ENCODE data around the gene GRAP. TPM values are rescaled to one million over a fixed set of nuclear protein-coding genes. Genes with fewer than 3 reads are reported as not detected.

Gene GRAP
- total RNA-seq, 1 donor from 2014 or later: 1.6 TPM

DNA sequence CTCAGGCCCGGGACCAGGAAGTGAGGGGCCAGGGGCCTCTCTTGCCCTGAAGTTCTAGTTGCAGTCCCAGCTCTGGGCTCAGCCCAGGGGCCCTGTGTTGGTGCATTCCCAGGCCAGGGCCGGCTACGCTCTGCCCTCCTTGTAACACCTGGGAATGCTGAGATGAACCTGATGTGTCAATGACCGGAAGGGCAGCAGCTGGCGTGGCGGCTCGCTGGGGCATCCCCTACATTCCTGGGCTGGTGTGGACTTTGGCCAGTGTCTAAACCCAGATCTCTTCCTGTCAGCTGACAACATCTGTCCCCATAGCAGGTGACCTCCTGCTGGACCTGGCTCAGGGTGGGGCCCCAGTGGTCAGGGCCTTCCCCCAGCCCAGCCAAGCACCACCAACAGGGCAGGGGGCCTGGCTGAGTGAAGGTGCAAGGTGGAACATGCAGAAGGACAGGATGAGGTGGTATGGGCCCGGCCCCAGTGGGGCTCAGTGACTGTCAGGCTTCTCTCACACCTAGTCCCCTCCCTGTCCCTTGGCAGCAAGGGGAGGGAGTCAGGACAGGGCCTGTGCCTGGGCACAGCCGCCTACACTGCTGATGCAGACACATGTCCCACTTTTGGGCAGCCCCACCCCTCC, 58.1 kb downstream of the GRAP start:
- FAIRE-seq (no peak), DNase-seq (ENCODE audit: low spot score in 2 of 2) (no peak)

DNA sequence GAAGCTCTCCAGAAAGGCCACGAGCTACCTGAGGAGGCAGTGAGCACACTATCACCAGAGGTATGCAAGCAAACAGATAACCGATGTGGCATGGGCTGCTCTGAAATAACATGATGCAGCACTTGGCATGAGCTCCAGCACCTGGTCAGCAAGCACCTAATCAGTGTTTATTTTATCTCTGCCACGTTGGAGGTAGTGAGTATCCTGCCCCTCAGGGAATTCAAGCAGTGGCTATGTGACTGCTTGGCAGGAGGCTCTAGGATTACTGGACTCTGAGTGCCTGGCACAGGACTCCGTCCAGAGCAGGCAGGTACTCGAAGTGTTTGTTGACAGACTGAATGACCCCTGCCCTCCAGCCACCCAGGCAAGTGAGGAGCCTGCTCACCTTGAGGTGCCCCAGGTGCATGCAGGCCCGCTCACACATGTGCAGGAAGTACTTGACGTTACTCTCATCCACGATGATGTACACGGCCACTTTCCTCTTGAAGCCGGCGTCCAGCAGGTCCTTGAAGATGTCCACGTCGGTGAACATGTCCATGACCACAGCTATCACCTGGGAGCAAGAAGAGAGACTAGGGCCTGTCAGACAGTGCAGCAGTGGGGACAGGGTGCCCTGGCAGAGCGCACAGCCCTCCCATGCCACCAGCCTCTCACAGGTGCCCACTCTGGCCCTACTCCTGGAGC, 58.8 kb downstream of the GRAP start:
- FAIRE-seq: no peak

DNA sequence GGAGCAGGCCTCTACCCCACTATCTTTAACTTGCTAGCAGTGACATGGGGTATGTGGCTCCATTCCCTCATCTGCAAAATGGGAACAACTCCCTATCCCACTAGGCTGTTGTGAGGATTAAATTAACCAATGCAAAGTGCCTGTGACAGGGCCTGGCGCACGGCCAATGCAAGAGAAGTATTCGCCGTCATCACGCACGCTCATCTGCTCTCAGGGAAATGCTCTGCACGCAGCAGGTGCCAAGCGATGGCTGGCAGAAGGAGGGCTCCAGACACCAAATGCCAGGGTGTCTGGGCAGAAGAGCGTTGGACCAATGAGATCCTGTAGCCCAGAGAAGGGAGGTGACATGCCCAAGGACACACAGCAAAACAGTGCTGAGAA, 59.5 kb downstream of the GRAP start:
- FAIRE-seq (no peak), DNase-seq (ENCODE audit: low spot score in 2 of 2) (no peak)

More for the DNA sequence above, 58.8 kb downstream of the GRAP start:
- no peak for DNase-seq (ENCODE audit: low spot score in 2 of 2)

DNA sequence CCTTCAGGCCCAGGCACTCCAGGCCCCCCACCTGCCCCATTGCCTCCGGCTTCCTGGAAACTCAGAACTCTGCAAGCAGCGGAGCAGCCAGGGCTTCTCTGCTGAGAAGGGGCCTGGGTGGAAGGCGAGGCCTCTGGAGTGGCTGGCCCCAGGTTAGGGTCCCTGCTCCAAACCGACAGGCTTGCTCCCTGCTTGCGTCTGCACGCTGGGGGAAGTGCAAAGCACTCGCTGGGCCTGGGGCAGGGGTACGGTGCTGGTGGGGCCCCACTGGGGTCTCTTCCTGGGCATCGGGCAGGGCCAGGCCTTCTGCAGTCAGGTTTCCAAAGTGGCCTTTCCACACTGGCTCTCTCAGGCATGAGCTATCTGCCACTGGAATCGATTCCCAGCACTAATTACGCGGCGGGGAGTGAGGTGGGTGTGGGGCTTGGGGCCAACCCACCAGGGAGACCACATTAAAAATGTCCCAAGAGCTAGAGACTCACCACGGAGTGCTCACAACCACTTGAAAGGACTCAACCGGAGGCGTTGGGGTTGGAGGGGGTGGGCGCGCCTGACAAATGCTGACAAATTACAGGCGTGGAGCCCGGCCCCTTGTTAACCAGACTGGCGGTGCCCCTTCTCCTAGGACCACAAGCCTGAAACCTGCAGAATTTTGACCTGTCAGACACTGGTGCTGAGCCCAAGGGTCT, 60.1 kb downstream of the GRAP start:
- FAIRE-seq: no peak

DNA sequence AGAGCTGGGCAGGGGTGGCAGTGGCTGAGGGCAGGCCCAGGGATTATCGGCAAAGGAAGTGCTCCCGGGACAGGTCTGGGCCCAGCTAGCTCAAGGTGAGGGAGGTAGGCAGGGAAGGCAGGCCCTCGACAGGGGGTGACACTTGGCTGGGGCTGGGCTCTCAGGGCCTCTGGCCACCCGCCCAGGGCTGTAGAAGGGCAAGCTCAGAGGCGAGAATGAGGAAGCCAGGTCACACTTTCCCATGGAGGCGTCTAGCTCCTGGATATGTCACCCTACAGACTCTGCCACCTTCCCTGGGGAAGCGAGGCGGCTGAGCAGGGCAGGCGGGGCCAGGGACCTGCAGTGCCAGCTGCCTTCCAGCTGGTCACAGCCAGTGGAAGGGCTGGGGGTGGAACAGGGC, 61.3 kb downstream of the GRAP start:
- FAIRE-seq: no peak
- DNase-seq (ENCODE audit: low spot score in 2 of 2): no peak

More for the DNA sequence above, 60.1 kb downstream of the GRAP start:
- DNase-seq (ENCODE audit: low spot score in 2 of 2): no peak

DNA sequence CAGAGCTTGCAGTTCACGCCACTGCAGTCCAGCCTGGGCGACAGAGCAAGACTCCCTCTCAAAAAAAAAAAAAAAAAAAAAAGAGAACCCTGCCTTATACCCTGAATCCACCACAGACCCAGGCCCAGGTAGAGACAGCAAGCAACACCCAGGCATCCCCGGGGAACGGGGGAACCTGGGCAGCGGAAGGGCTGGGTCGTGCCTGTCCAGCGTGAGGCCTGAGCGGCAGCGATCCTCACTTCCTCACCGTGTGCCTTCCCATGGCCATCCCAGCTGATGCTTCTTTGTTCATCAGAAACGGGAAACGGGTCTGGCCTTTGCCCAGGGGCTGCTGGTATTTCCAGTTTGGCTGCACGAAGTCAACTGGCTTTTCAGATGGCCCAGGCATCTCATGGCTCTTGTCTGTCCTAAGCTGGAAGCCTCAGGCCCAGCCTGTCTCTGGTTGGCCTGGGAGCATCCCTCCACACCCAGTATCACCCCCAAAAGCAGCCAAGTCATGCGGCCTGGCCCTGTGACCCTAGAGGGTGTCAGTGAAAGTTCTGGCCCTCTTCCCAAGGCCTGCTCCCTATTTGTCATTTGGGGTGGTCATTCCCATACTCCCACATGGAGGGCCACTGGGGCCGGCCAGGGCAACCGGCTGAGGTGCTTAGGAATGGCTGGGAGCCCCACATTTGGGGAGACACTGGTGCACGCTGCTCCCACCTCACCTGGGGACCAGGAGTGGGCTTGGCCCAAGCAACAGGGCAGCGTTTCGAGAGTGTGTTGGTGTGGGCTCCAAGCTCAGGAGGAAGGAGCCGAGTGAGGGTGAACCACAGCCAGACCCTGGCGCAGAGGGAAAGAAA, 62.3 kb downstream of the GRAP start:
- no peak for DNase-seq (ENCODE audit: low spot score in 2 of 2)
- no peak for FAIRE-seq

- FAIRE-seq (no peak), DNase-seq (ENCODE audit: low spot score in 2 of 2) (no peak)
These were observed 64.9 kb downstream of the GRAP start for GRCh38 chr17:18981642-18982424.

DNA sequence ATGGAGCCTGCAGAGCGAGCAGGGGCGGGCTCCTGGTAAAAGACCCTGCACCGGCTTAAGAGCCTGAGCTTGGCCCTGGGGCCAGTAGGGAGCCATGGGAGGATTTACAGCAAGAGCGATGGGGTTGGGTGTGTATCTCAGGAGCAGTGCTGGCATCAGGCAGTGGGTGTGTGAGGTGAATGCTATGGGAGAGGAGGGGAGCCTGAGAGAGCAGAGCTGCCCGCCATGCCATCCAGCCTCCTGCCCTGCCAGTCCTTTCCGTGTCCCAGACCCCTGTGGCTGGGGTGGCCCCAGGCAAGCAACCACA, 65.5 kb downstream of the GRAP start:
- no peak for DNase-seq (ENCODE audit: low spot score in 2 of 2)
- FAIRE-seq: no peak

DNA sequence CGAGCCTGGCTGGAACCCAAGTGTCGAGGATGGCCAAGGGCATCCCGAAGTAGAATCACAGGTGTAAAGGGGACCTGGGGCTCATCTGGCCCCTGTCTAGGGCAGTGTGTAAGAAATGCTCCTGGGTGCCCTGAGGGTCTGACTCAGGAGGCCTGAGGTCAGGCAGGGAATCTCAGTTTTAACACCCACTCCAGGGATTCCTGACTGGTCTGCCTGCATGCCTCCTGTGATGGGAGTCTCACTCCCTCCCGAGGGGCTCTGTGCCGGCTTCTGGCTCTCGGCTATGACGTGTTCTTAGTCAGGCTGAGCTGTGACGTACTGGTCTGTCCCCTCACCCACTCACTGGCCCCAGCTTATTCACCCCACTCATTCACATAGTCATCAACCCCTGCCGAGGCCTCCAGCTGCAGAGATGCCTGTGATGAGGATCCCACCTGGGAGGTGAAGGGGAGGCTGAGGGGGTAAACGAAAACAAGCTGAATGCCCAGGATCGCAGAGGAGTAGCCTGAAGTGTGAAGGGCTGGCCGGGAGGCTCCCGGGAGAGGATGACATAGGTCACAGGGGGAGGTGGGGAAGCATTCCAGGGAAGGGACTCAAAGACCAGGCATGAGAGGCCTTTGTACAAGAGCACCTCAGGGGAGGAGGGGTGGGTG, 65.9 kb downstream of the GRAP start:
- no peak for DNase-seq (ENCODE audit: low spot score in 2 of 2)

DNA sequence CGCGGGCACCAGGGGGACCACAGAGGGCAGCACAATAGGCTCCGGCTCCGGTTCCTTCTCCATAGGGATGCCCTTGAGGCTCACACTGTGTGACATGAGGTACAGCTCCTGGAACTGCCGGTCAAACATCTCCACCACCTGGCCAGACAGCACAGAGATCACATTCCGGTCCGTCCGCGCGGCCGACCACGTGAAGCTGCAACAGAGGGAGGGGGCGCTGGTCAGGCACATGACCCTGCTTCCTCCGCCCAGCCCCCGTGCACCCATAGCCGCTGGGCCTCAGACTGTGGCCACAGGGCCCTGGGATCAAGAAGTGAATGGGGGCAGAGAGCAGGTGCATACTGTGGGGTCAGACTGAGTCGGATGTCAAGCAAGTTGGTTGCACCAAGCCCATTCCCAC, 68.1 kb downstream of the GRAP start:
- DNase-seq (ENCODE audit: low spot score in 2 of 2) (no peak), FAIRE-seq (no peak)

More for the DNA sequence above, 65.9 kb downstream of the GRAP start:
- no peak for FAIRE-seq

DNA sequence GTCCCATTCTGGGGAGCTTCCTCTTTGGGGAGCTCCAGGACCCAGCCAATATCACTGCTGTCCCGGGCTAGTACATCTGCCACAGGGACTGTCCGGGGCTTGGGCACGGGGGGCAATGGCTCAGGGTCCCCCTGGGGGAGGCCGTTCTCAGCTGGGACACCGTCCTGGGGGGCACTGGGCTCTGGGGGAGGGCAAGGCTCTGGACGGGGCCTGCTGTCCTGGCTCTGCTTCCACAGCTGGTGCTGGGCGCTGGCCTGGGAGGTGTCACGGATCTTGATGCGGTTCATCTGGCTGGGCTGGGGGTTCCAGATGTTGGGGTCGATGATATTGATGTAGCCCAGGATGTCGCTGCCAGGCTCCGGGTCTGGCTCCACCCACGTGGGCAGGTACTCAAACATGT, 68.7 kb downstream of the GRAP start:
- FAIRE-seq (no peak), DNase-seq (ENCODE audit: low spot score in 2 of 2) (no peak)

DNA sequence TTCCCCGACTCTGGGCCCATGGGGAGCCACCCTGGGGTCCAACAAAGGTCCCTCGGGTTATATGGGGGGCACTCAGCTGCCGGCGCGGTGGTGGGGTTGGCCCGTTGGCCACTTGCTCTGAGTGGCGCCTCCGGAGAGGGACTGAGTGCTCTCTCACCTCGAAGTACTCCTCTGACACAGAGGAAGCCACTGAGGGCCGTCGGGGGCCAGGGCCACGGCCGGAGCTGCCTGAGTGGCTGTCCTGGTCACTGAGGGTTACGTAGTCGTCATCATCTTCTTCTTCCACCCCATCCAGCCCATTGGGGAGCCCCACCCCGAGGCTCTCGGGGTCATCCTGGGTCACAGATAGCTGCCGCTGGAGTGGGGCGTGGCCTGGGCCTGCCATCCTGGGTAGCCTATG, 69.1 kb downstream of the GRAP start:
- FAIRE-seq: no peak
- no peak for DNase-seq (ENCODE audit: low spot score in 2 of 2)

- DNase-seq (ENCODE audit: low spot score in 2 of 2) (no peak), FAIRE-seq (no peak)
These were observed 69.7 kb downstream of the GRAP start for GRCh38 chr17:18977021-18977420.

- no peak for DNase-seq (ENCODE audit: low spot score in 2 of 2)
- no peak for FAIRE-seq
These were observed 70.6 kb downstream of the GRAP start for GRCh38 chr17:18976201-18976600.

- no peak for FAIRE-seq
- DNase-seq (ENCODE audit: low spot score in 2 of 2): no peak
These were observed 71.2 kb downstream of the GRAP start for GRCh38 chr17:18975597-18975996.

- DNase-seq (ENCODE audit: low spot score in 2 of 2): no peak
- no peak for FAIRE-seq
These were observed 72.2 kb downstream of the GRAP start for GRCh38 chr17:18974407-18975149.

DNA sequence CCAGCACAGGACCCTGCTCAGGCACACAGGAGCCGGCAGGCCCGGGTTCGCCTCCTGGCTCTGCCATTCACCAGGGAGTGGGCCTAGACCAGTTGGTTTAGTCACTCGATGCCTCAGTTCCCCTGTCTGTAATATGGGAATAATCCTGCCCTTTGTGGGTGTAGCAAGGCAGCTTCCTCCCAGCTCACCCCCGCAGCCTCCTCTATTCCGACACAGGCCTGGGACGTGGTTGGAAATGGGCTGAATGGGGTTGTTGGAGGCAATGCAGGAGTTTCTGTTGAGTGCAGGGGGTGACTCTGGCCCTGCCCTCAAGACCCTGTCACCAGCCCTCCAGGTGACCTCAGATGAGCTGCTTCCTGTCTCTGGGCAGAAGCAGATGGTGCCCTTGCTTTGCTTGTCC, 75.0 kb downstream of the GRAP start:
- FAIRE-seq: no peak

More for the DNA sequence above, 75.0 kb downstream of the GRAP start:
- no peak for DNase-seq (ENCODE audit: low spot score in 2 of 2)

All from frontal cortex (tissue), 4 donors.